Measurements from ENCODE around the gene NTNG2. TPM values are rescaled to one million over a fixed set of nuclear protein-coding genes. Genes with fewer than 3 reads are reported as not detected.
A peak's percentile ranks its signal among the peaks of the same experiment; 100 is the strongest.
"Not testable (repeated sequence)": the region's sequence is repeated elsewhere in the genome, so short reads cannot be mapped to it uniquely, and the experiment has no call there.

NTNG2 gene
- total and polyA plus RNA-seq, 2 donors (not counting 1 experiment from before 2014, with no cell fraction given) = 1.3 to 2.1 TPM

GRCh38 chr9:132266017-132266416 is 104.2 kb downstream of the NTNG2 start:
- Histone ChIP-seq H3K79me2 (ENCODE audit: control insufficient read depth, insufficient read depth, low read length) (no peaks in the 10 kb centered on the region), H3K36me3 (ENCODE audit: control insufficient read depth, insufficient read depth, low read length) (peaks cover 21% of the 10 kb centered on the region)
- no peak for TF ChIP-seq EZH2 (IDR thresholded peaks at IDR 0.05; ENCODE audit: low read length, missing control alignments)
- no peak for TF ChIP-seq CTCF (conservative IDR thresholded peaks at IDR 0.05 in 1 of 2, IDR thresholded peaks at IDR 0.05 in 1 of 2; ENCODE audit: low read depth in 1 of 2, low read length in 2 of 2)

GRCh38 chr9:132267660-132268059 is 105.8 kb downstream of the NTNG2 start:
- H3K27ac ChIP-seq (ENCODE audit: insufficient read depth, low read length) = no peak overlapping the region
- no peak overlapping the region for H3K9ac ChIP-seq (ENCODE audit: insufficient read depth, low read length)
- peaks cover 16% of the 10 kb centered on the region for H3K36me3 ChIP-seq (ENCODE audit: control insufficient read depth, insufficient read depth, low read length)

More at GRCh38 chr9:132266017-132266416, 104.2 kb downstream of the NTNG2 start:
- H3K9me3 ChIP-seq (ENCODE audit: control insufficient read depth, insufficient read depth, low read depth, low read length) = no peaks in the 10 kb centered on the region
- no peaks in the 10 kb centered on the region for H3K4me1 ChIP-seq (ENCODE audit: control insufficient read depth, extremely low read depth, insufficient read depth, low read length)
- H3K4me2 ChIP-seq (ENCODE audit: extremely low read depth, insufficient read depth, low read length) = no peak overlapping the region
- no peak overlapping the region for H3K4me3 ChIP-seq (replicated peaks in 1 of 4; ENCODE audit: control extremely low read depth in 1 of 4, insufficient read depth in 1 of 4, low read depth in 3 of 4, low read length in 4 of 4)
- no peak overlapping the region for H2AFZ ChIP-seq (ENCODE audit: low read length)
- H4K20me1 ChIP-seq (ENCODE audit: control insufficient read depth, extremely low read depth, insufficient read depth, low read length) = no peaks in the 10 kb centered on the region
- no peak overlapping the region for H3K9ac ChIP-seq (ENCODE audit: insufficient read depth, low read length)
- DNase-seq (ENCODE audit: low read depth in 2 of 2) = no peak
- H3K27ac ChIP-seq (ENCODE audit: insufficient read depth, low read length) = no peak overlapping the region
- H3K27me3 ChIP-seq (ENCODE audit: control insufficient read depth, insufficient read depth, low read length) = no peaks in the 10 kb centered on the region

GRCh38 chr9:132268725-132269352 is 107.0 kb downstream of the NTNG2 start:
- Histone ChIP-seq H3K9ac (ENCODE audit: insufficient read depth, low read length) (no peak overlapping the region), H3K4me2 (ENCODE audit: extremely low read depth, insufficient read depth, low read length) (no peak overlapping the region), H3K79me2 (ENCODE audit: control insufficient read depth, insufficient read depth, low read length) (no peaks in the 10 kb centered on the region), H3K36me3 (ENCODE audit: control insufficient read depth, insufficient read depth, low read length) (peaks cover 13% of the 10 kb centered on the region), H3K4me3 (replicated peaks in 1 of 4; ENCODE audit: control extremely low read depth in 1 of 4, insufficient read depth in 1 of 4, low read depth in 3 of 4, low read length in 4 of 4) (no peak overlapping the region), H3K9me3 (ENCODE audit: control insufficient read depth, insufficient read depth, low read depth, low read length) (no peaks in the 10 kb centered on the region), H4K20me1 (ENCODE audit: control insufficient read depth, extremely low read depth, insufficient read depth, low read length) (no peaks in the 10 kb centered on the region), H3K4me1 (ENCODE audit: control insufficient read depth, extremely low read depth, insufficient read depth, low read length) (no peaks in the 10 kb centered on the region), H2AFZ (ENCODE audit: low read length) (no peak overlapping the region), H3K27me3 (ENCODE audit: control insufficient read depth, insufficient read depth, low read length) (no peaks in the 10 kb centered on the region), H3K27ac (ENCODE audit: insufficient read depth, low read length) (no peak overlapping the region)
- peak; percentile 47 to 65 for DNase-seq (ENCODE audit: low read depth in 2 of 2)
- TF ChIP-seq CTCF (conservative IDR thresholded peaks at IDR 0.05 in 1 of 2, IDR thresholded peaks at IDR 0.05 in 1 of 2; ENCODE audit: low read depth in 1 of 2, low read length in 2 of 2) (peak; percentile 75 to 95), EZH2 (IDR thresholded peaks at IDR 0.05; ENCODE audit: low read length, missing control alignments) (no peak)

More at GRCh38 chr9:132267660-132268059, 105.8 kb downstream of the NTNG2 start:
- Histone ChIP-seq H4K20me1 (ENCODE audit: control insufficient read depth, extremely low read depth, insufficient read depth, low read length) (no peaks in the 10 kb centered on the region), H3K27me3 (ENCODE audit: control insufficient read depth, insufficient read depth, low read length) (no peaks in the 10 kb centered on the region), H3K4me2 (ENCODE audit: extremely low read depth, insufficient read depth, low read length) (no peak overlapping the region), H3K79me2 (ENCODE audit: control insufficient read depth, insufficient read depth, low read length) (no peaks in the 10 kb centered on the region), H3K4me3 (replicated peaks in 1 of 4; ENCODE audit: control extremely low read depth in 1 of 4, insufficient read depth in 1 of 4, low read depth in 3 of 4, low read length in 4 of 4) (no peak overlapping the region), H2AFZ (ENCODE audit: low read length) (no peak overlapping the region), H3K4me1 (ENCODE audit: control insufficient read depth, extremely low read depth, insufficient read depth, low read length) (no peaks in the 10 kb centered on the region), H3K9me3 (ENCODE audit: control insufficient read depth, insufficient read depth, low read depth, low read length) (no peaks in the 10 kb centered on the region)
- TF ChIP-seq CTCF (conservative IDR thresholded peaks at IDR 0.05 in 1 of 2, IDR thresholded peaks at IDR 0.05 in 1 of 2; ENCODE audit: low read depth in 1 of 2, low read length in 2 of 2) = no peak
- DNase-seq (ENCODE audit: low read depth in 2 of 2) = no peak

- not testable (repeated sequence) for H3K9me3 ChIP-seq (ENCODE audit: control insufficient read depth, insufficient read depth, low read depth, low read length); H3K27ac ChIP-seq (ENCODE audit: insufficient read depth, low read length); H3K4me3 ChIP-seq (replicated peaks in 1 of 4; ENCODE audit: control extremely low read depth in 1 of 4, insufficient read depth in 1 of 4, low read depth in 3 of 4, low read length in 4 of 4); H3K27me3 ChIP-seq (ENCODE audit: control insufficient read depth, insufficient read depth, low read length); H3K9ac ChIP-seq (ENCODE audit: insufficient read depth, low read length); H3K79me2 ChIP-seq (ENCODE audit: control insufficient read depth, insufficient read depth, low read length); H3K4me2 ChIP-seq (ENCODE audit: extremely low read depth, insufficient read depth, low read length); H2AFZ ChIP-seq (ENCODE audit: low read length); H3K4me1 ChIP-seq (ENCODE audit: control insufficient read depth, extremely low read depth, insufficient read depth, low read length); H4K20me1 ChIP-seq (ENCODE audit: control insufficient read depth, extremely low read depth, insufficient read depth, low read length)
- H3K36me3 ChIP-seq (ENCODE audit: control insufficient read depth, insufficient read depth, low read length) = peaks cover 12% of the 10 kb centered on the region
- DNase-seq (ENCODE audit: low read depth in 2 of 2) = peak in 1 of 2 donors; percentile 54
These were observed 108.1 kb downstream of the NTNG2 start for GRCh38 chr9:132269704-132270516.
